Measurements from ENCODE around the gene MAP3K6.

Gene MAP3K6

GRCh38 chr1:27314169-27314568, 52.6 kb downstream of the MAP3K6 start:
- H3K27ac ChIP-seq (ENCODE audit: low read depth, low read length), result no peak overlapping the region
- peaks cover 6% of the 10 kb centered on the region; the same call in 1 of the 2 replicates for H3F3A ChIP-seq (ENCODE audit: insufficient read depth)
- no peaks in the 10 kb centered on the region for H3K79me2 ChIP-seq (ENCODE audit: insufficient read depth, low read length)
- H3K4me3 ChIP-seq (ENCODE audit: insufficient read depth, low read length, poor library complexity, severe bottlenecking), result no peak overlapping the region
- no peaks in the 10 kb centered on the region for H4K20me1 ChIP-seq (ENCODE audit: low read depth, low read length)
- no peak overlapping the region for H3K9ac ChIP-seq (ENCODE audit: low read length)
- no peak overlapping the region for H3K4me2 ChIP-seq (ENCODE audit: low read depth, low read length, poor library complexity, severe bottlenecking)
- no peaks in the 10 kb centered on the region for H3K9me2 ChIP-seq (replicated peaks; ENCODE audit: insufficient read depth, low read length)
- no peaks in the 10 kb centered on the region for H3K36me3 ChIP-seq (ENCODE audit: low read length)
- no peaks in the 10 kb centered on the region for H3K27me3 ChIP-seq (ENCODE audit: low read length)
- no peaks in the 10 kb centered on the region for H3K9me3 ChIP-seq (ENCODE audit: insufficient read depth, low read length)
- H2AFZ ChIP-seq (ENCODE audit: low read depth, low read length, severe bottlenecking), result no peak overlapping the region
- TF ChIP-seq CTCF (IDR thresholded peaks at IDR 0.05; ENCODE audit: insufficient read depth, low read length, poor library complexity, severe bottlenecking), result no peak
- TF ChIP-seq EZH2phosphoT487 (conservative IDR thresholded peaks at IDR 0.05; ENCODE audit: low read length), result no peak

DNA sequence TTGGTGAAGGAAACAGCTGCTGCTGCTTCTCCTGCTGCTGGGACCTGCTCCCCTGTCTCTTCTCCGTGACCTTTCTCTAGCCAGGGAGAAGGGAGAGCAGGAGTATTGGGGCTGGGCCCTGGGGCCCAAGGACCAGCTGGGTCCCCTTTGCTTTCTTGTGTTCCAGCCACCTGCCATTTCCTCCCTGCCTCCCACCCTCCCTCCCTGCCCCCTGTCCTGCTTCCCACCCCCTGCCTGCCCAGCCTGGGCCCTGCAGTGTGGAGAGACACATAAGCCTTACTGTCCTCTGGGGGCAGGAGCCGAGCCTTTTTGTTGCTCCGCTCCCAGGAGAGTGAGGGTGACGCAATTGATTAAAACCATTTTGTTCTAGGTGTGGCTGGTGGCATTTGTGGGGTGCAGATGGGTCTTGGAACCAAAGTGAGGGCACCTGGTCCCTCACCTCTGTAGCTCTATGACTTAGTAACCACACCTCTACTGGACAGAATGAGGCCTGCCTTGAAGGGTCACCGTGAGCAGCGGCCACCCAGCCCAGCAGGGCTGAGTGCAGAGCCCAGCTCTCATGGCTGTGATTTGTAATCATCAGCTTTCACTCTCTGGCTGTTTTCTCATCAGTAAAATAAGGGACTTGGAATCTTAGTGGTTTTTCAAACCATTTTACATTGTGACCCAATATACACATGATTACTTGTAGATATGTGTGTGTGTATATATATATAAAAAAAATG, 58.7 kb downstream of the MAP3K6 start:
- Histone ChIP-seq H3K79me2 (ENCODE audit: insufficient read depth, low read length) (no peaks in the 10 kb centered on the region), H3F3A (ENCODE audit: insufficient read depth) (peaks cover 6% of the 10 kb centered on the region; the same call in 1 of the 2 replicates), H3K9me2 (replicated peaks; ENCODE audit: insufficient read depth, low read length) (no peaks in the 10 kb centered on the region), H3K27me3 (ENCODE audit: low read length) (no peaks in the 10 kb centered on the region), H3K36me3 (ENCODE audit: low read length) (no peaks in the 10 kb centered on the region), H3K9me3 (ENCODE audit: insufficient read depth, low read length) (no peaks in the 10 kb centered on the region), H2AFZ (ENCODE audit: low read depth, low read length, severe bottlenecking) (no peak overlapping the region), H3K27ac (ENCODE audit: low read depth, low read length) (no peak overlapping the region), H3K4me2 (ENCODE audit: low read depth, low read length, poor library complexity, severe bottlenecking) (no peak overlapping the region), H3K9ac (ENCODE audit: low read length) (no peak overlapping the region), H4K20me1 (ENCODE audit: low read depth, low read length) (no peaks in the 10 kb centered on the region), H3K4me3 (ENCODE audit: insufficient read depth, low read length, poor library complexity, severe bottlenecking) (no peak overlapping the region)
- no peak for TF ChIP-seq EZH2phosphoT487 (conservative IDR thresholded peaks at IDR 0.05; ENCODE audit: low read length)
- TF ChIP-seq CTCF (IDR thresholded peaks at IDR 0.05; ENCODE audit: insufficient read depth, low read length, poor library complexity, severe bottlenecking), result no peak

DNA sequence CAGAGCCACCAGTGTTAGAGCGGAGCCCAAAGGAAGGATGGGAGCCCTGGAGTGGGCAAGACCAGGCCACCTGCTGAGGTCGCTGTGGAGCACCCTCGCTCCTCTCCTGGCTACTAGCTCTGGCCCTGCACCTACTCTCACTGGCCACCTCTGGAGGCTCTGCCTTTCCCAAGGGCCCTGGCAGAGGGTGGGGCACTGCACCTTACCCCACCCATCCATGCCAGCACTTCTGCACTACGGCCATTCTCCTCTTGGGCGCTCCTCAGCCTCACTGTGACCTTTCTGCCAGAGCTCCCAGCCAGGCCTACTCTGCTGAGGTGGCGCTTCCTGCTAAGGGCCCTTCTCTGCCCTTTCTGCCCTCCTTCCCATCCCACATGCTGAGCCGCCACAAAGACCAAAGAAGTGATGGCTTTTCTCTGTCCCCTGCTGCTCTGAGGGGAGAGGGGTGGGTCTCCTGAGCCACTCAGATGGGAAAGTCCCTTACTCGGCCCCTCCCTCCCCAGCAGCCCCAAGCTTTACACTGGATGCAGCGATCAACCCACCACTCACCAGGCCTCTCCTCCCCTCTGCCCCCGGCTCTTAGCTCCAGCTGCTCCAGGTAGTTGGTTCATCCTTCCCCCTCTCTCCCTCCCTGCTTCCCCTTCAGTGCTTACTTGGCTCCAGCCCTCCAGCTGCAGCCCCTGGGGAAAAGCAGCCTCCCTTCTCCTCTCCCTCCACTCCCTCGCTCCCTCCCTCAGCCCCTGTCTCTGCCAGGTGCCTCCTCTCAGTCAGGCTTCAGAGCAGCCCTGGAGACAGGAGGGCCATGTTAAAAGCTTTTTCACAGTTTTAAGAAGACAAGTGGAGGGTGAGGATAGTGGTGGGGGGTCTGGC, 59.6 kb downstream of the MAP3K6 start:
- H3F3A ChIP-seq (ENCODE audit: insufficient read depth), result peaks cover 6% of the 10 kb centered on the region; the same call in 1 of the 2 replicates
- H3K36me3 ChIP-seq (ENCODE audit: low read length), result no peaks in the 10 kb centered on the region
- no peaks in the 10 kb centered on the region for H3K9me3 ChIP-seq (ENCODE audit: insufficient read depth, low read length)
- no peak overlapping the region for H3K4me2 ChIP-seq (ENCODE audit: low read depth, low read length, poor library complexity, severe bottlenecking)
- no peaks in the 10 kb centered on the region for H3K9me2 ChIP-seq (replicated peaks; ENCODE audit: insufficient read depth, low read length)
- H2AFZ ChIP-seq (ENCODE audit: low read depth, low read length, severe bottlenecking), result no peak overlapping the region
- H3K79me2 ChIP-seq (ENCODE audit: insufficient read depth, low read length), result no peaks in the 10 kb centered on the region
- TF ChIP-seq EZH2phosphoT487 (conservative IDR thresholded peaks at IDR 0.05; ENCODE audit: low read length) (no peak), CTCF (IDR thresholded peaks at IDR 0.05; ENCODE audit: insufficient read depth, low read length, poor library complexity, severe bottlenecking) (no peak)
- H4K20me1 ChIP-seq (ENCODE audit: low read depth, low read length), result no peaks in the 10 kb centered on the region
- H3K4me3 ChIP-seq (ENCODE audit: insufficient read depth, low read length, poor library complexity, severe bottlenecking), result no peak overlapping the region
- H3K9ac ChIP-seq (ENCODE audit: low read length), result no peak overlapping the region
- H3K27ac ChIP-seq (ENCODE audit: low read depth, low read length), result no peak overlapping the region
- no peaks in the 10 kb centered on the region for H3K27me3 ChIP-seq (ENCODE audit: low read length)

Measured in SU-DHL-6 (cell line).